Brain microvascular endothelial cell (primary cell): ENCODE measurements around the gene PSMD9.
"Not testable (repeated sequence)": the region's sequence is repeated elsewhere in the genome, so short reads cannot be mapped to it uniquely, and the experiment has no call there.

ENCODE experiments used
- DNase-seq: peaks from one replicate; pipeline ENCODE4 v3.0.0-alpha.2; 2020
- H3K27ac ChIP-seq: fragments of 250-450 bp; sonication (Bioruptor Pico); 2 replicates; pipeline ENCODE4 v1.5.1; 2020; ENCODE audit warnings: mild to moderate bottlenecking, moderate library complexity
- H3K27me3 ChIP-seq: fragments of 250-450 bp; sonication (Bioruptor Pico); replicated peaks from 2 replicates; pipeline ENCODE4 v1.5.1; 2020; ENCODE audit warnings: mild to moderate bottlenecking
- H3K36me3 ChIP-seq: fragments of 250-450 bp; sonication (Bioruptor Pico); replicated peaks from 2 replicates; pipeline ENCODE4 v1.5.1; 2020; ENCODE audit warnings: mild to moderate bottlenecking
- H3K4me3 ChIP-seq: 2 replicates; pipeline ENCODE4 v1.5.1; 2011; ENCODE audit warnings: low read depth, mild to moderate bottlenecking, control low read depth, low read length, moderate library complexity
- CTCF ChIP-seq: IDR thresholded peaks from 2 replicates; pipeline ENCODE4 v1.5.1; 2011; ENCODE audit warnings: low read depth, mild to moderate bottlenecking, moderate library complexity, low read length, control low read depth, inconsistent platforms; ENCODE audit errors: missing control alignments
- in situ Hi-C: cut with HindIII; loops from 2 replicates; pipeline ENCODE4 v1.10.0; 2017; ENCODE audit warnings: low sequenced_read_pairs, low pct_ligation_motif_present

PSMD9 gene

GRCh38 chr12:121873216-121873569, 15.4 kb upstream of the PSMD9 start:
- Histone ChIP-seq H3K27ac (peak overlapping the region; percentile 29), H3K27me3 (no peaks in the 10 kb centered on the region), H3K36me3 (no peaks in the 10 kb centered on the region), H3K4me3 (no peak overlapping the region)
- TF ChIP-seq CTCF: no peak
- in situ Hi-C loops: no loop called here
- no peak for DNase-seq

- Histone ChIP-seq H3K36me3 (no peaks in the 10 kb centered on the region), H3K27ac (no peak overlapping the region), H3K4me3 (no peak overlapping the region), H3K27me3 (no peaks in the 10 kb centered on the region)
- TF ChIP-seq CTCF: no peak
- no peak for DNase-seq
- in situ Hi-C loops: no loop called here
These were observed 14.5 kb upstream of the PSMD9 start for GRCh38 chr12:121874071-121874470.

- no peak for DNase-seq
- H3K27ac ChIP-seq: no peak overlapping the region
- TF ChIP-seq CTCF: no peak
- H3K36me3 ChIP-seq: no peaks in the 10 kb centered on the region
- in situ Hi-C loops: no loop called here
- H3K27me3 ChIP-seq: no peaks in the 10 kb centered on the region
- no peak overlapping the region for H3K4me3 ChIP-seq
These were observed 13.0 kb upstream of the PSMD9 start for GRCh38 chr12:121875582-121875981.

GRCh38 chr12:121876080-121876447, 12.5 kb upstream of the PSMD9 start:
- H3K36me3 ChIP-seq, H3K4me3 ChIP-seq, H3K27me3 ChIP-seq, H3K27ac ChIP-seq, DNase-seq, in situ Hi-C loops: not testable (repeated sequence)

GRCh38 chr12:121883315-121883660, 5.3 kb upstream of the PSMD9 start:
- Histone ChIP-seq H3K4me3 (no peak overlapping the region), H3K36me3 (no peaks in the 10 kb centered on the region), H3K27ac (no peak overlapping the region), H3K27me3 (no peaks in the 10 kb centered on the region)
- DNase-seq: no peak
- TF ChIP-seq CTCF: no peak
- in situ Hi-C loops: no loop called here

GRCh38 chr12:121885129-121885528, 3.5 kb upstream of the PSMD9 start:
- in situ Hi-C loops, H3K27ac ChIP-seq, H3K36me3 ChIP-seq, H3K4me3 ChIP-seq, H3K27me3 ChIP-seq: not testable (repeated sequence)
- peak; percentile 28 for DNase-seq

- no peak for DNase-seq
These were observed 510 bp upstream of the PSMD9 start for GRCh38 chr12:121888083-121888477.

More at GRCh38 chr12:121888083-121888477, 510 bp upstream of the PSMD9 start:
- in situ Hi-C loops: no loop called here
- no peak for TF ChIP-seq CTCF
- H3K27ac ChIP-seq: peak overlapping the region; percentile 92
- no peaks in the 10 kb centered on the region for H3K27me3 ChIP-seq
- peak overlapping the region; percentile 96 for H3K4me3 ChIP-seq
- peaks cover 6% of the 10 kb centered on the region for H3K36me3 ChIP-seq
